Kidney (tissue), 14 donors: ENCODE data around the gene SLC7A5. TPM values are rescaled to one million over a fixed set of nuclear protein-coding genes. Genes with fewer than 3 reads are reported as not detected.
A peak's percentile ranks its signal among the peaks of the same experiment; 100 is the strongest.

Experiments
- DNase-seq, 5 donors: peaks; one replicate each; pipeline ENCODE4 v3.0.0-alpha.2; 2013 to 2020
- FAIRE-seq: peaks from 2 replicates; lab custom pipeline; 2012; peaks lifted over from hg19 to GRCh38; lab: Jason Lieb, UNC
- H3K27ac ChIP-seq, 2 donors: one replicate each; pipeline ENCODE4 v1.7.0; 2013; ENCODE audit warnings: low read depth in 2 of 2, low read length in 2 of 2, inconsistent platforms in 1 of 2
- H3K27me3 ChIP-seq: one replicate; pipeline ENCODE4 v1.7.1; 2013; ENCODE audit warnings: low read length, inconsistent platforms; ENCODE audit not compliant: control insufficient read depth, insufficient read depth
- H3K36me3 ChIP-seq, 3 donors: one replicate each; pipeline versions ENCODE4 v1.7.0 to v1.7.1; 2013; ENCODE audit warnings: low read length in 3 of 3, control low read depth in 1 of 3, inconsistent platforms in 1 of 3; ENCODE audit not compliant: insufficient read depth in 3 of 3, control insufficient read depth in 2 of 3
- H3K4me1 ChIP-seq, 3 donors: one replicate each; pipeline versions ENCODE4 v1.7.0 to v1.7.1; 2013; ENCODE audit warnings: low read length in 3 of 3, inconsistent platforms in 1 of 3, low read depth in 1 of 3; ENCODE audit not compliant: control insufficient read depth in 2 of 3, insufficient read depth in 2 of 3
- H3K4me3 ChIP-seq, 3 donors: one replicate each; pipeline versions ENCODE4 v1.7.0 to v1.8.1; 2013; ENCODE audit warnings: low read length in 3 of 3, control low read depth in 1 of 3, inconsistent platforms in 1 of 3
- H3K9ac ChIP-seq, 3 donors: one replicate each; pipeline versions ENCODE4 v1.7.0 to v1.7.1; 2013; ENCODE audit warnings: low read length in 3 of 3, control low read depth in 1 of 3, inconsistent platforms in 1 of 3
- H3K9me3 ChIP-seq, 3 donors: one replicate each; pipeline versions ENCODE4 v1.7.0 to v1.7.1; 2013; ENCODE audit warnings: low read length in 3 of 3, control low read depth in 1 of 3, inconsistent platforms in 1 of 3; ENCODE audit not compliant: control insufficient read depth in 2 of 3, insufficient read depth in 1 of 3
- CTCF ChIP-seq: IDR thresholded peaks from 3 replicates; pipeline ENCODE4 v1.5.1; 2012; ENCODE audit warnings: mild to moderate bottlenecking, moderate library complexity, borderline replicate concordance; ENCODE audit not compliant: insufficient read depth; ENCODE audit errors: extremely low read depth
- intact Hi-C: fragments of 100-400 bp; cut with DNase I; formaldehyde crosslinking; loops from one replicate; pipeline ENCODE4 v1.11.1; 2022
- polyA plus RNA-seq: library from polyadenylated mRNA; stranded (reverse); fragments of 350-450 nt; fragmentation: Illumina TruSeq; extraction: RNeasy Lipid Tissue Mini Kit (QIAGEN cat#74804); gene quantifications from one replicate; pipeline ENCODE4 v1.2.3, GENCODE V29; 2014; ENCODE audit warnings: low read depth, low replicate concordance; ENCODE audit not compliant: insufficient read depth
- total RNA-seq: library from RNA; stranded (reverse); fragmentation: NEBNext Ultra II Directional; extraction: Animal tissue kit (Norgen Biotek cat#: 25700); gene quantifications from one replicate; pipeline ENCODE4 v1.2.1, GENCODE V29; 2021
- donor health status: control.
- donor health status: control.
- donor health status: control.
- donor health status: control.
- donor health status: control.
- donor health status: DM: yes; HTN: yes; CAD: no.
- donor health status: Normal renal cell carcinoma (clear cell type).

The SLC7A5 gene
- total and polyA plus RNA-seq, 2 donors from 2014 or later = 17.0 to 18.7 TPM

GRCh38 chr16:87847785-87848675, 21.3 kb downstream of the SLC7A5 start:
- Histone ChIP-seq H3K27ac (peak overlapping the region in 1 of 2 donors; percentile 43), H3K4me3 (no peak overlapping the region), H3K36me3 (no peaks in the 10 kb centered on the region), H3K9ac (no peak overlapping the region), H3K4me1 (peaks cover 0 to 3% (median 0%) of the 10 kb centered on the region in 3 donors), H3K27me3 (no peaks in the 10 kb centered on the region), H3K9me3 (no peaks in the 10 kb centered on the region)
- intact Hi-C loops = no loop called here
- TF ChIP-seq CTCF = no peak
- DNase-seq (peak in 1 of 5 donors; percentile 48), FAIRE-seq (no peak)

GRCh38 chr16:87847467-87847784, 21.9 kb downstream of the SLC7A5 start:
- no peak overlapping the region for H3K27ac ChIP-seq
- H3K4me1 ChIP-seq = peaks cover 0 to 3% (median 0%) of the 10 kb centered on the region in 3 donors
- H3K9ac ChIP-seq = no peak overlapping the region
- intact Hi-C loops = no loop called here
- no peaks in the 10 kb centered on the region for H3K9me3 ChIP-seq
- no peak for TF ChIP-seq CTCF
- no peaks in the 10 kb centered on the region for H3K27me3 ChIP-seq
- DNase-seq = no peak
- H3K36me3 ChIP-seq = no peaks in the 10 kb centered on the region
- no peak for FAIRE-seq
- H3K4me3 ChIP-seq = no peak overlapping the region

- H3K4me3 ChIP-seq = no peak overlapping the region
- H3K4me1 ChIP-seq = peaks cover 0 to 3% (median under 1%) of the 10 kb centered on the region in 3 donors
- H3K9me3 ChIP-seq = no peaks in the 10 kb centered on the region
- H3K36me3 ChIP-seq = no peaks in the 10 kb centered on the region
- TF ChIP-seq CTCF = no peak
- intact Hi-C loops = no loop called here
- H3K9ac ChIP-seq = no peak overlapping the region
- H3K27me3 ChIP-seq = no peaks in the 10 kb centered on the region
- no peak for DNase-seq
- no peak for FAIRE-seq
- H3K27ac ChIP-seq = no peak overlapping the region
Observed at GRCh38 chr16:87846705-87847466, 22.4 kb downstream of the SLC7A5 start.
